Lower leg skin (tissue), 3 donors: Measurements from ENCODE around the gene COL4A2.

ENCODE experiments used
- CTCF ChIP-seq, 3 donors: fragments of 450-650 bp; IDR thresholded peaks; one replicate each; pipeline ENCODE4 v1.5.1; 2016; ENCODE audit warnings: antibody characterized with exemption in 3 of 3, mild to moderate bottlenecking in 3 of 3, moderate library complexity in 2 of 3
- POLR2A ChIP-seq, 2 donors: fragments of 450-650 bp; IDR thresholded peaks; one replicate each; pipeline ENCODE4 v1.6.1; 2016 to 2017; ENCODE audit warnings: antibody characterized with exemption in 2 of 2, mild to moderate bottlenecking in 1 of 2, moderate library complexity in 1 of 2

DNA sequence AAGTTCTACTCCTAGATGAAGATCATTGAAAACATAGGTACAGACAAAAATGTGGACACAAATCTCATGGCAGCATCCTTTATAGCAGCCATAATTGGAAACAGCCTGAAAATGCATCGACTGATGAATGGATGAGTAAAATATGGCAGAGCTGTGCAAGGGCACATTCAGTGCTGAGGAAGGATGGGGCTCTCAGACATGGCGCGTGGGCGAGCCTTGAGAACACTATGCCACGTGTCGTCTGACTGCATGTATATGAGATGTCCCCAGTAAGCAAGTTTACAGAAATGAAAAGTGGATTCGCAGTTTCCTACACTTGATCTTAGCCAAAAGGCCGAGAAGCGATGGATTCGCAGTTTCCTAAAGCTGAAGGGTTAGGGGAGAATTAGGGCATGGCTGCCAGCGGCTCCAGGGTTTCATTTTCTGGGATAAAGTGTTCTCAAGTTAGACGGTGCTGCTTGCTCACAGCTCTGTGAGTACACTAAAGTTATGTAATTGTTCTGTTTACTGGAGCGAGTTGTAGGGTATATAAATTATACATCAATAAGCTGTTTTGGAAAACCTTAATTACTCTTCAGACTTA lies 176.4 kb downstream of the COL4A2 start:
- TF ChIP-seq CTCF (IDR thresholded peaks at IDR 0.05) (no peak), POLR2A (IDR thresholded peaks at IDR 0.05) (no peak)
